ENCODE results near the gene REG4.

Gene REG4

GRCh38 chr1:119744598-119744942 is 66.7 kb downstream of the REG4 start:
- DNase-seq (ENCODE audit: insufficient read length, low spot score) (no peak), FAIRE-seq (no peak)

All from GM19239 (cell line).